ENCODE results near the gene SPRYD3.

The SPRYD3 gene

DNA sequence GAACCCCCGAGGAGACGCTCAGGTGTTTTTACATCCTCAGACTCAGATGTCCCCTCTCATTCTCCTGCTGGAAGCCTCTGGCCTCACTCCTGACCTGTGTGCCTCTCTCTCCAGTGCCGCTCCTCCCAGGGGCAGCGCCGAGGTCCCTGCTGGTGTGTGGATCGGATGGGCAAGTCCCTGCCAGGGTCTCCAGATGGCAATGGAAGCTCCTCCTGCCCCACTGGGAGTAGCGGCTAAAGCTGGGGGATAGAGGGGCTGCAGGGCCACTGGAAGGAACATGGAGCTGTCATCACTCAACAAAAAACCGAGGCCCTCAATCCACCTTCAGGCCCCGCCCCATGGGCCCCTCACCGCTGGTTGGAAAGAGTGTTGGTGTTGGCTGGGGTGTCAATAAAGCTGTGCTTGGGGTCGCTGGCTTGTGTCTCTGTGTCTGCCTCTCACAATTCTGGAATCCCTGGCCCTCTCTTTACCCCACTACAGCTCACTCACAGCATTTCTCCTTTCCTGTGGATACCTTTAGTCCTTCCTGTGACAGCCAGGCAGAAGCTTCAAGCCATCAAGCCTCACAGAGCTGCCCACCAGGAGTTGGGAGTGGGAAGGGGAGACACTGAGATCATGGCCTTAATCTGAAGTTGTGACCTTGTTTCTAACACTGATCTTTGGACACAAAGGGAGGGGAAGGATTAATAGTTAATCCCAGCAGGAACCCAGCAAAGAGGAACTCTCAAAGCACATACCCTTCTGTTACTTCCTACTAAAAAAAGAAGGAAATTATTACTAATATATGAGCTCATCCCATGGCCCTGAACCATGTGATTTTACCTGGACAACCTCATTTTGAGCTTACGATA is 23.0 kb upstream of the SPRYD3 start:
- Histone ChIP-seq H3K9me3 (ENCODE audit: control insufficient read depth in 5 of 5, low read length in 5 of 5) (no peaks in the 10 kb centered on the region), H3K9ac (ENCODE audit: low read length in 5 of 5) (peak overlapping the region in 1 of 5 donors; percentile 48), H3K27me3 (ENCODE audit: control insufficient read depth in 5 of 5, insufficient read depth in 4 of 5, low read length in 5 of 5) (no peaks in the 10 kb centered on the region), H3K36me3 (ENCODE audit: control insufficient read depth in 5 of 5, insufficient read depth in 5 of 5, low read length in 5 of 5) (peaks cover 0 to 16% (median 4%) of the 10 kb centered on the region in 5 donors), H3K4me3 (ENCODE audit: low read depth in 1 of 5, low read length in 5 of 5) (no peak overlapping the region), H3K27ac (ENCODE audit: low read depth, low read length) (no peak overlapping the region), H3K4me1 (ENCODE audit: control insufficient read depth in 5 of 5, insufficient read depth in 5 of 5, low read length in 5 of 5) (peaks cover 7 to 39% (median 34%) of the 10 kb centered on the region in 5 donors)

DNA sequence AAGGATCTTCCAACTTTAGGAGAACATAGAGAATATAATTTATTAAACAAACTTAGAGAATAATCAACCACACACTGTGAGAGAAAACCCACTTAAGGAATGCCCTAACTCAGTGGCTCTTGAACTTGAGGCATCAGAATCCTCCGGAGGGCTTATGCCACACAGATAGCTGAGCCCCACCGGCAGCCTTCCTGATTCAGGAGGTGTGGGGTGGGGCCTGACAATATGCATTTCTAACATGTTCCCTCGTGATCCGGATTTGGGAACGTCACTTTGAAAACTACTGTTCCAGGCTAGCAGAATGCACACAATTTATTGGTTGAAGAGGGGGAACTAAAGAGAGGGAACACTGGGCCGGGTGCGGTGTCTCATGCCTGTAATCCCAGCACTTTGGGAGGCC is 22.1 kb upstream of the SPRYD3 start:
- peaks cover 0 to 16% (median 4%) of the 10 kb centered on the region in 5 donors for H3K36me3 ChIP-seq (ENCODE audit: control insufficient read depth in 5 of 5, insufficient read depth in 5 of 5, low read length in 5 of 5)
- peaks cover 7 to 46% (median 36%) of the 10 kb centered on the region in 5 donors for H3K4me1 ChIP-seq (ENCODE audit: control insufficient read depth in 5 of 5, insufficient read depth in 5 of 5, low read length in 5 of 5)
- no peaks in the 10 kb centered on the region for H3K27me3 ChIP-seq (ENCODE audit: control insufficient read depth in 5 of 5, insufficient read depth in 4 of 5, low read length in 5 of 5)
- H3K9ac ChIP-seq (ENCODE audit: low read length in 5 of 5): no peak overlapping the region
- no peak overlapping the region for H3K27ac ChIP-seq (ENCODE audit: low read depth, low read length)
- H3K9me3 ChIP-seq (ENCODE audit: control insufficient read depth in 5 of 5, low read length in 5 of 5): no peaks in the 10 kb centered on the region
- no peak overlapping the region for H3K4me3 ChIP-seq (ENCODE audit: low read depth in 1 of 5, low read length in 5 of 5)

DNA sequence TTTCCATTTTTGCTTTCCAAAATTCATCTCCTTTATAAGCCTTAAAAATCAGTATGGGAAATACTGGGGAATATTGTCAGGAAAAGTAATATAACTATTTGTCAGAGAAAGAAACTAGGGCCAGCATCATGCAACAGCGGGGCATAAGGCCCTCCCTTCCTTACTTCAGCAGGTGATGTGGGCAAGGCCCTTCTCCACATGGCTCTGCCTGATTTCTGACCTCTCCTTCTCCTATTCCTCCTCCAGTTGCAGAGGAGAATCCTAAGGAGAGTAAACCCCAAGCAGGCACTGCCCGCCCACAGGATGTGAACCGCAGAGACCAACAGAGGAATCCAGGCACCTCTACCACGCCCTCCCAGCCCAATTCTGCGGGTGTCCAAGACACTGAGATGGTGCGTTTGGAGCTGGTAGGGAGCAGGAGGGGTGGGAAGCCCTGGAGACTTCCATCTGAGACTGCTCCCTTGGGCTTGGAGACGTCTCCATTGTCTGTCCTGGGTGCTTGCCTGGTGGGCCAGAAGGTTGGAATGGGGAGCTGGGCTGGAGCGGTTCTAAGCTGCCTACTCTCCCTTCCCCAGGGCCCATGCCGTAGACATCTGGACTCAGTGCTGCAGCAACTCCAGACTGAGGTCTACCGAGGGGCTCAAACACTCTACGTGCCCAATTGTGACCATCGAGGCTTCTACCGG is 21.4 kb upstream of the SPRYD3 start:
- Histone ChIP-seq H3K9ac (ENCODE audit: low read length in 5 of 5) (no peak overlapping the region), H3K36me3 (ENCODE audit: control insufficient read depth in 5 of 5, insufficient read depth in 5 of 5, low read length in 5 of 5) (peaks cover 0 to 16% (median 4%) of the 10 kb centered on the region in 5 donors), H3K4me3 (ENCODE audit: low read depth in 1 of 5, low read length in 5 of 5) (no peak overlapping the region), H3K9me3 (ENCODE audit: control insufficient read depth in 5 of 5, low read length in 5 of 5) (no peaks in the 10 kb centered on the region), H3K4me1 (ENCODE audit: control insufficient read depth in 5 of 5, insufficient read depth in 5 of 5, low read length in 5 of 5) (peaks cover 7 to 52% (median 42%) of the 10 kb centered on the region in 5 donors), H3K27me3 (ENCODE audit: control insufficient read depth in 5 of 5, insufficient read depth in 4 of 5, low read length in 5 of 5) (no peaks in the 10 kb centered on the region), H3K27ac (ENCODE audit: low read depth, low read length) (no peak overlapping the region)

DNA sequence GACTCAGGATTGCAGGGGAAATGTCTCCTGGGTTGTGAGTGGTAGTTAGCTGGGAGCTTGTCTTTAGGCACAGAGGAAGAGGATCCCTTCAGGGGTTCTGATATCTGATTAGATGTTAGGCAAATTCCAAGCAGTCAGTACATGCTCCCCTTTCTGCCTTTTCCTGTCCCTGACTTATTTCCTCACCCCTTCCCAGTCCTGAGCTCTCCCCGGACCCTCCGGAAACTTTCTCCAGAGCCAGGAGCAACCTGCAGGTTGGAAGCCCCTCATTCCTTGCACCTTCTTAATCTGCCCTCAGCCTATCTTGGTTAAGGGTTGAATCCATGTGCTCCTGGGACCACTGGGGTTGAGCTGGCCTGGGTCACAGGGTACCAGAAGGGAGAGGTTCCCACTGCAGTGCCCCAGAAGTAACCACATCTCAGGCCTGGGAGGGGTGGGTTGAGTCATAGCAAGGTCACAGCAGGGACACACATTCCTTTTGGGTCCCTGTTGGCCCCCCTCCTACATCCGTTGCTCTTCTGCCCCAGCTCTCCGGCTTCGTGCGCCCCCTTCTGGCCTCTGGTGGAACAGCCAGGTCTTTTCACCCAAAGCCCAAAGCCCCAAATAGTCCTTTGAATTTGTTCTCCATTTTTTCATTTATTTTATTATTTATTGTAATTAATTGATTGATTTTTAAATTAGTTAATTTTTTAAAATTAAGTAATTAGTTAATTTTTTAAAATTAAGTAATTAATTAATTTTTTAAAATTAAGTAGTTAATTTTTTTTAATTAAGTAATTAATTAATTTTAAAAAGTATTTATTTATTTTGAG is 20.1 kb upstream of the SPRYD3 start:
- Histone ChIP-seq H3K4me1 (ENCODE audit: control insufficient read depth in 5 of 5, insufficient read depth in 5 of 5, low read length in 5 of 5) (peaks cover 9 to 53% (median 49%) of the 10 kb centered on the region in 5 donors), H3K9me3 (ENCODE audit: control insufficient read depth in 5 of 5, low read length in 5 of 5) (no peaks in the 10 kb centered on the region), H3K9ac (ENCODE audit: low read length in 5 of 5) (peak overlapping the region in 3 of 5 donors; percentile 50 to 61 (median 54)), H3K4me3 (ENCODE audit: low read depth in 1 of 5, low read length in 5 of 5) (peak overlapping the region; percentile 41 to 84 (median 76)), H3K27ac (ENCODE audit: low read depth, low read length) (peak overlapping the region; percentile 80), H3K27me3 (ENCODE audit: control insufficient read depth in 5 of 5, insufficient read depth in 4 of 5, low read length in 5 of 5) (no peaks in the 10 kb centered on the region), H3K36me3 (ENCODE audit: control insufficient read depth in 5 of 5, insufficient read depth in 5 of 5, low read length in 5 of 5) (peaks cover 0 to 16% (median 4%) of the 10 kb centered on the region in 5 donors)

DNA sequence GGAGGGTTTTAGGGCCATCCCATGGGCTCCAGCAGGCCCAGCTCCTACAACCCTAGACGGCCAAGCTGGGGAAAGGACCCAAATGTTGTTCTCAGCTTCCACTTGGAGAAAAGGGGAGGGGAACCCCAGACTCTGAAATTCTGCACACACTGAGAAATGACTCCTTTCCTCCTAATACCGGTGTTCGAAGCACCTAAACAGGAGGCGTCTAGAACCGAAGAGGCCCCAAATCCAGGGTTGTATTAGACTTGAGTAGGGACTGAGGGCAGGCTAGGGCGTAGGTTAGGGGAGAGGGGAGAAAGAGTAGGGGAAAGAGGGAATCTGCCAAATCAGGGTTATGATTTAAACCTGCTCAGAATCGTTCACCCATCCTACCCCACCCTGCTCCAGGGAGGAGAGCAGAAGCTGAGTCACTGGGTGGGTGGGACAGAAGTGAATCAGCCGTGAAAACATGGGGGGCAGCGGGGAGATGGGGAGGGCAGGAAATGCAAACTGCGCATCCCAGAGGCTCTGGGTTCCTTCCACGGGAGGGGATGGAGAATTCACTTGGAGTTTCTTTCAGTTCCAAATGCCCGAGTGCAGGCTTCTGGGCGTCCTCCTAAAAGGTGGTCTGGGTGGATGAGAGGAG is 19.3 kb upstream of the SPRYD3 start:
- Histone ChIP-seq H3K36me3 (ENCODE audit: control insufficient read depth in 5 of 5, insufficient read depth in 5 of 5, low read length in 5 of 5) (peaks cover 0 to 16% (median 4%) of the 10 kb centered on the region in 5 donors), H3K9me3 (ENCODE audit: control insufficient read depth in 5 of 5, low read length in 5 of 5) (no peaks in the 10 kb centered on the region), H3K27me3 (ENCODE audit: control insufficient read depth in 5 of 5, insufficient read depth in 4 of 5, low read length in 5 of 5) (no peaks in the 10 kb centered on the region), H3K4me1 (ENCODE audit: control insufficient read depth in 5 of 5, insufficient read depth in 5 of 5, low read length in 5 of 5) (peaks cover 14 to 57% (median 55%) of the 10 kb centered on the region in 5 donors), H3K9ac (ENCODE audit: low read length in 5 of 5) (peak overlapping the region; percentile 54 to 71 (median 63)), H3K4me3 (ENCODE audit: low read depth in 1 of 5, low read length in 5 of 5) (peak overlapping the region; percentile 41 to 84 (median 76)), H3K27ac (ENCODE audit: low read depth, low read length) (peak overlapping the region; percentile 80)

DNA sequence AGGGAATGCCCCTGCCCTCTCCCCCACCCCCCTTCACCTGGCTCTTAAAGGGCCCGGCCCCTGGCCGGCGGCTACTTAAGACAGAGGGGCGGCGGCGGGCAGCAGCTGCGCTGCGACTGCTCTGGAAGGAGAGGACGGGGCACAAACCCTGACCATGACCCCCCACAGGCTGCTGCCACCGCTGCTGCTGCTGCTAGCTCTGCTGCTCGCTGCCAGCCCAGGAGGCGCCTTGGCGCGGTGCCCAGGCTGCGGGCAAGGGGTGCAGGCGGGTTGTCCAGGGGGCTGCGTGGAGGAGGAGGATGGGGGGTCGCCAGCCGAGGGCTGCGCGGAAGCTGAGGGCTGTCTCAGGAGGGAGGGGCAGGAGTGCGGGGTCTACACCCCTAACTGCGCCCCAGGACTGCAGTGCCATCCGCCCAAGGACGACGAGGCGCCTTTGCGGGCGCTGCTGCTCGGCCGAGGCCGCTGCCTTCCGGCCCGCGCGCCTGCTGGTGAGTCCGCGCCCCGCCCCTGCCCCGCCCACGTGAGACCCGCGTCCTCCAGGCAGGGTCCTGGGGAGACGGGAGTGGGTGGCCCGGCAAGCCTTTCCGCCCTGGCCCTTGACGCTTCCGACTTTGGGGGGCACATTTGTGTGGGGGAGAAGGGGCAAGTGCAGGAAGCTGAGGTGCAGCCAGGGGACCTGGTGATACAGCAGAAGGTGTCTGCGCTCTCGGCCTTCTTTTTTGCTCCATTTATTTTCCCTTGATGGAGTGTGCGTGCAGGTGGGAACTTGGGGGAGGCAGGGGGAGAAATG is 18.6 kb upstream of the SPRYD3 start, which contains the start of gene IGFBP6:
Gene IGFBP6 (plus strand): TSS at position 104 of the 790 bp plus-strand sequence. CDS start 51 bp downstream, at position 155.
- Histone ChIP-seq H3K27me3 (ENCODE audit: control insufficient read depth in 5 of 5, insufficient read depth in 4 of 5, low read length in 5 of 5) (no peaks in the 10 kb centered on the region), H3K4me3 (ENCODE audit: low read depth in 1 of 5, low read length in 5 of 5) (peak within 1 kb of the TSS; percentile 64 to 84 (median 76)), H3K9me3 (ENCODE audit: control insufficient read depth in 5 of 5, low read length in 5 of 5) (no peaks in the 10 kb centered on the region), H3K9ac (ENCODE audit: low read length in 5 of 5) (peak within 1 kb of the TSS; percentile 63 to 71 (median 64)), H3K36me3 (ENCODE audit: control insufficient read depth in 5 of 5, insufficient read depth in 5 of 5, low read length in 5 of 5) (peaks cover 0 to 16% (median 4%) of the 10 kb centered on the region in 5 donors), H3K27ac (ENCODE audit: low read depth, low read length) (peak within 1 kb of the TSS; percentile 80), H3K4me1 (ENCODE audit: control insufficient read depth in 5 of 5, insufficient read depth in 5 of 5, low read length in 5 of 5) (peaks cover 14 to 52% (median 49%) of the 10 kb centered on the region in 5 donors)

DNA sequence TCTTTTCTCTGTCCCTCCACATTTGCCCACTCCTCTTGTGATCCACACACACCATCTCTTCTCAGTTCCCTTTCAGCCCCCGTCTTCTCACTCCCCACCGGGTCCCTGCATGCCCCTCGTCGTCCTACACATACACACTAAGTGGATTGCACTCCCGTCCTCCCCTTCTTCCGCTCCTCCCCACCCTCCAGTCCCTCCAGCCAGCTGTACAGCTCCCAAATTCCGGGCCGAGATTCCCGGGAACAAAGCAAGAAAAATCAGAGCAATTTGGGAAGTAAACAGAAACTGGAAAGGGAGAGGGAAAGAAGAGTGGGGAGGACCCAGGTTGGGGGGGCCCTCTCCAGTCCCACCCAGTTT is 18.0 kb upstream of the SPRYD3 start:
- Histone ChIP-seq H3K27ac (ENCODE audit: low read depth, low read length) (peak overlapping the region; percentile 80), H3K9ac (ENCODE audit: low read length in 5 of 5) (peak overlapping the region in 4 of 5 donors; percentile 63 to 68 (median 64)), H3K4me3 (ENCODE audit: low read depth in 1 of 5, low read length in 5 of 5) (peak overlapping the region; percentile 64 to 84 (median 76)), H3K36me3 (ENCODE audit: control insufficient read depth in 5 of 5, insufficient read depth in 5 of 5, low read length in 5 of 5) (peaks cover 0 to 14% (median 4%) of the 10 kb centered on the region in 5 donors), H3K9me3 (ENCODE audit: control insufficient read depth in 5 of 5, low read length in 5 of 5) (no peaks in the 10 kb centered on the region), H3K27me3 (ENCODE audit: control insufficient read depth in 5 of 5, insufficient read depth in 4 of 5, low read length in 5 of 5) (no peaks in the 10 kb centered on the region), H3K4me1 (ENCODE audit: control insufficient read depth in 5 of 5, insufficient read depth in 5 of 5, low read length in 5 of 5) (peaks cover 14 to 52% (median 48%) of the 10 kb centered on the region in 5 donors)

DNA sequence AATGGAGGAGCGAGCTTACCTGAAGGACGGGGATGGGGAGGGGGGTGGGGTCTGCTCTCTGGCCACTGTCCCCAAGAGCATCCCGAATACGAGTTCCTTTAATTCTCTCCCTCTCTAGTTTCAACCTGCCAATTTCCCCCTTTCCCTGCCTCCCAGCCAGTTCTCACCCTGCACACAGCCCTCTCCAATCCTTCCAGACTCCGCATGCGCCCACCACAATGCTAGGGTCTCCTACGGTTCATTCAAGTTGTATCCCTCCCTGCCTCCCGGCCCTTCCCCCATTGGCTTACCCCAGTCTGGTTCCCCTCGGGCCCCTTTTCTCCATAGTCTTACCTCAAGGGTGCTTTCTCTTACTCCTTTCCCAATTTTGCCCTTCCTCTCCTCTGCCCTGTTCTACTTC is 17.6 kb upstream of the SPRYD3 start:
- Histone ChIP-seq H3K4me3 (ENCODE audit: low read depth in 1 of 5, low read length in 5 of 5) (peak overlapping the region; percentile 64 to 84 (median 76)), H3K36me3 (ENCODE audit: control insufficient read depth in 5 of 5, insufficient read depth in 5 of 5, low read length in 5 of 5) (peaks cover 0 to 10% (median 4%) of the 10 kb centered on the region in 5 donors), H3K4me1 (ENCODE audit: control insufficient read depth in 5 of 5, insufficient read depth in 5 of 5, low read length in 5 of 5) (peaks cover 14 to 52% (median 47%) of the 10 kb centered on the region in 5 donors), H3K27ac (ENCODE audit: low read depth, low read length) (peak overlapping the region; percentile 80), H3K9ac (ENCODE audit: low read length in 5 of 5) (peak overlapping the region in 4 of 5 donors; percentile 63 to 68 (median 64)), H3K9me3 (ENCODE audit: control insufficient read depth in 5 of 5, low read length in 5 of 5) (no peaks in the 10 kb centered on the region), H3K27me3 (ENCODE audit: control insufficient read depth in 5 of 5, insufficient read depth in 4 of 5, low read length in 5 of 5) (no peaks in the 10 kb centered on the region)
